Lung microvascular endothelial cell (primary cell): ENCODE data around the gene SLCO2A1. TPM values are rescaled to one million over a fixed set of nuclear protein-coding genes. Genes with fewer than 3 reads are reported as not detected.
"Not testable (repeated sequence)": the region's sequence is repeated elsewhere in the genome, so short reads cannot be mapped to it uniquely, and the experiment has no call there.

Experiments used
- DNase-seq, 2 donors: peaks; one replicate each; pipeline versions ENCODE4 v3.0.0 to v3.0.0-alpha.2; 2010; ENCODE audit warnings: low read depth in 2 of 2
- total RNA-seq: library from RNA; depleted of rRNA; stranded (reverse); fragments of >200 nt; gene quantifications from 2 replicates; pipeline ENCODE4 v1.2.1, GENCODE V29; 2014

SLCO2A1 gene
- total RNA-seq: 2.4 and 7.9 TPM in 2 replicates

GRCh38 chr3:134029734-134030378 is at the start of gene SLCO2A1:
SLCO2A1 (minus strand) TSS chr3:134029925; CDS start chr3:134029802, 123 bp downstream.
- peak; percentile 44 to 46 for DNase-seq

GRCh38 chr3:134079111-134079547 is 49.4 kb upstream of the SLCO2A1 start:
- no peak for DNase-seq

- DNase-seq: no peak
These were observed 48.6 kb upstream of the SLCO2A1 start for GRCh38 chr3:134078169-134078831.

GRCh38 chr3:134077649-134078161 is 48.0 kb upstream of the SLCO2A1 start:
- no peak for DNase-seq

GRCh38 chr3:134076851-134077250 is 47.1 kb upstream of the SLCO2A1 start:
- no peak for DNase-seq

- DNase-seq: no peak
These were observed 46.1 kb upstream of the SLCO2A1 start for GRCh38 chr3:134075846-134076245.

GRCh38 chr3:134075568-134075825 is 45.8 kb upstream of the SLCO2A1 start:
- no peak for DNase-seq

- DNase-seq: peak; percentile 20 to 50
These were observed 45.3 kb upstream of the SLCO2A1 start for GRCh38 chr3:134074790-134075567.

GRCh38 chr3:134074001-134074789 is 44.5 kb upstream of the SLCO2A1 start:
- no peak for DNase-seq

- DNase-seq: no peak
These were observed 43.8 kb upstream of the SLCO2A1 start for GRCh38 chr3:134073583-134073945.

- DNase-seq: no peak
These were observed 43.3 kb upstream of the SLCO2A1 start for GRCh38 chr3:134072881-134073582.

- not testable (repeated sequence) for DNase-seq
These were observed 40.6 kb upstream of the SLCO2A1 start for GRCh38 chr3:134070281-134070680.

- DNase-seq: no peak
These were observed 38.7 kb upstream of the SLCO2A1 start for GRCh38 chr3:134068429-134068828.

- DNase-seq: no peak
These were observed 37.9 kb upstream of the SLCO2A1 start for GRCh38 chr3:134067531-134068161.

GRCh38 chr3:134066651-134067530 is 37.2 kb upstream of the SLCO2A1 start:
- DNase-seq: peak in 1 of 2 donors; percentile 62

- DNase-seq: no peak
These were observed 36.4 kb upstream of the SLCO2A1 start for GRCh38 chr3:134066158-134066541.

GRCh38 chr3:134065252-134066157 is 35.8 kb upstream of the SLCO2A1 start:
- DNase-seq: no peak

- DNase-seq: no peak
These were observed 34.4 kb upstream of the SLCO2A1 start for GRCh38 chr3:134064081-134064480.

GRCh38 chr3:134061401-134061800 is 31.7 kb upstream of the SLCO2A1 start:
- no peak for DNase-seq
